A673 (cell line): ENCODE measurements around the gene TENM4.

Experiments used
- EZH2 ChIP-seq: fragments of 200-600 bp; sonication (generic); IDR thresholded peaks from 2 replicates; pipeline ENCODE4 v1.6.1; 2017; ENCODE audit warnings: borderline replicate concordance, low read depth, mild to moderate bottlenecking, mixed read lengths, antibody characterized with exemption, low read length; ENCODE audit not compliant: poor library complexity, severe bottlenecking
- TF ChIP-seq, protein P1 (sequence below): fragments of 300-800, 200-600 bp; sonication (generic); conservative IDR thresholded peaks from 2 replicates; pipeline ENCODE4 v1.5.1; 2017; ENCODE audit warnings: low read depth, mild to moderate bottlenecking, antibody characterized with exemption, low read length, moderate library complexity, mixed read lengths

DNA sequence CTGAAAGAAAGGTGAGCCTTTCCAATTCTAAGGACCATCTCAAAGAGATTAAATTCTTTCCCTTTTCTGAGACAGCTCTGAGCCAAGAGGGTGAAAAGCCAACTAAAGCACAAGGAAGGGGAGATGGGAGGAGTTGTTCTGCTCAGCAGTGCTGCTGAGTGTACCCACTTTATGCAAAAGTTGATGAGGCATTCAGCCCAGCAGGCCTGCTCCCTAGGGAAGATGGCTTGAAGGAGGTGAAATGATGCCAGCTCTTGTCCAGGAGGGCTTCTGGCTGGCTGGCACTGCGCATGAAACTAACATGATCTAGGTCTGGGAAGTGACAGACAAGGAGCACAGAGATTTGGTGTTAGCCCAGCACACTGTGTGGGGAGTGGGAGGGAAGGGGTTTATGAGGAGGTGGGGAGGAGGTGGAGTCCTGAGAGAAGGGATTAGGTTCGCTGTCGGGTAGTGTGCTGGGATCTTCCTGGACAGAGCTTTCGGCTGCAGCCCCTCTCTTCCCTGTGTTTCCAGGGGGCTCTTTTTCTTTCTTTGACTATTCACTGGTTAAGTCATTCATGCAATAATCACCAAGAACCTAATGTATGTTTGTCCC is 640.6 kb downstream of the TENM4 start:
- TF ChIP-seq, protein P1, sequence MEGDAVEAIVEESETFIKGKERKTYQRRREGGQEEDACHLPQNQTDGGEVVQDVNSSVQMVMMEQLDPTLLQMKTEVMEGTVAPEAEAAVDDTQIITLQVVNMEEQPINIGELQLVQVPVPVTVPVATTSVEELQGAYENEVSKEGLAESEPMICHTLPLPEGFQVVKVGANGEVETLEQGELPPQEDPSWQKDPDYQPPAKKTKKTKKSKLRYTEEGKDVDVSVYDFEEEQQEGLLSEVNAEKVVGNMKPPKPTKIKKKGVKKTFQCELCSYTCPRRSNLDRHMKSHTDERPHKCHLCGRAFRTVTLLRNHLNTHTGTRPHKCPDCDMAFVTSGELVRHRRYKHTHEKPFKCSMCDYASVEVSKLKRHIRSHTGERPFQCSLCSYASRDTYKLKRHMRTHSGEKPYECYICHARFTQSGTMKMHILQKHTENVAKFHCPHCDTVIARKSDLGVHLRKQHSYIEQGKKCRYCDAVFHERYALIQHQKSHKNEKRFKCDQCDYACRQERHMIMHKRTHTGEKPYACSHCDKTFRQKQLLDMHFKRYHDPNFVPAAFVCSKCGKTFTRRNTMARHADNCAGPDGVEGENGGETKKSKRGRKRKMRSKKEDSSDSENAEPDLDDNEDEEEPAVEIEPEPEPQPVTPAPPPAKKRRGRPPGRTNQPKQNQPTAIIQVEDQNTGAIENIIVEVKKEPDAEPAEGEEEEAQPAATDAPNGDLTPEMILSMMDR: no peak
- no peak for TF ChIP-seq EZH2
